Measurements from ENCODE around the gene RGL4. TPM values are rescaled to one million over a fixed set of nuclear protein-coding genes. Genes with fewer than 3 reads are reported as not detected.

Gene RGL4
- total and polyA plus RNA-seq, 4 donors = 0.33 to 4.2 (median 3.3) TPM

- Histone ChIP-seq H3K4me1 (ENCODE audit: control insufficient read depth, insufficient read depth, low read length) (no peaks in the 10 kb centered on the region), H3K27me3 (ENCODE audit: control insufficient read depth, insufficient read depth, low read length) (no peaks in the 10 kb centered on the region), H3K36me3 (ENCODE audit: control insufficient read depth, insufficient read depth, low read length) (peaks cover 48% of the 10 kb centered on the region), H3K27ac (ENCODE audit: low read depth, low read length) (no peak overlapping the region), H3K9me3 (ENCODE audit: control insufficient read depth, insufficient read depth, low read length) (no peaks in the 10 kb centered on the region), H3K4me3 (ENCODE audit: low read depth, low read length) (no peak overlapping the region)
- DNase-seq (ENCODE audit: low read depth in 4 of 6, low spot score in 6 of 6) = no peak
- 72% methylated on average over 6 of the region's 6 CpGs for WGBS (ENCODE audit: insufficient coverage)
Measured at GRCh38 chr22:23677701-23677995, 13.2 kb upstream of the RGL4 start.

- Histone ChIP-seq H3K27me3 (ENCODE audit: control insufficient read depth, insufficient read depth, low read length) (no peaks in the 10 kb centered on the region), H3K9me3 (ENCODE audit: control insufficient read depth, insufficient read depth, low read length) (no peaks in the 10 kb centered on the region), H3K36me3 (ENCODE audit: control insufficient read depth, insufficient read depth, low read length) (peaks cover 53% of the 10 kb centered on the region), H3K27ac (ENCODE audit: low read depth, low read length) (no peak overlapping the region), H3K4me1 (ENCODE audit: control insufficient read depth, insufficient read depth, low read length) (peaks cover under 1% of the 10 kb centered on the region), H3K4me3 (ENCODE audit: low read depth, low read length) (no peak overlapping the region)
- DNase-seq (ENCODE audit: low read depth in 4 of 6, low spot score in 6 of 6) = no peak
- WGBS (ENCODE audit: insufficient coverage) = 84% methylated on average over 6 of the region's 6 CpGs
Measured at GRCh38 chr22:23678133-23678532, 12.7 kb upstream of the RGL4 start.

GRCh38 chr22:23681026-23681809, 9.6 kb upstream of the RGL4 start:
- Histone ChIP-seq H3K9me3 (ENCODE audit: control insufficient read depth, insufficient read depth, low read length) (no peaks in the 10 kb centered on the region), H3K4me3 (ENCODE audit: low read depth, low read length) (no peak overlapping the region), H3K27ac (ENCODE audit: low read depth, low read length) (no peak overlapping the region), H3K36me3 (ENCODE audit: control insufficient read depth, insufficient read depth, low read length) (peaks cover 39% of the 10 kb centered on the region), H3K4me1 (ENCODE audit: control insufficient read depth, insufficient read depth, low read length) (peaks cover 27% of the 10 kb centered on the region), H3K27me3 (ENCODE audit: control insufficient read depth, insufficient read depth, low read length) (no peaks in the 10 kb centered on the region)
- 75% methylated on average over 5 of the region's 5 CpGs for WGBS (ENCODE audit: insufficient coverage)
- DNase-seq (ENCODE audit: low read depth in 4 of 6, low spot score in 6 of 6) = no peak

- Histone ChIP-seq H3K36me3 (ENCODE audit: control insufficient read depth, insufficient read depth, low read length) (peaks cover 33% of the 10 kb centered on the region), H3K27me3 (ENCODE audit: control insufficient read depth, insufficient read depth, low read length) (no peaks in the 10 kb centered on the region), H3K27ac (ENCODE audit: low read depth, low read length) (no peak overlapping the region), H3K9me3 (ENCODE audit: control insufficient read depth, insufficient read depth, low read length) (no peaks in the 10 kb centered on the region), H3K4me1 (ENCODE audit: control insufficient read depth, insufficient read depth, low read length) (peaks cover 27% of the 10 kb centered on the region), H3K4me3 (ENCODE audit: low read depth, low read length) (no peak overlapping the region)
- 100% methylated on average over 1 of the region's 5 CpGs for WGBS (ENCODE audit: insufficient coverage)
- no peak for DNase-seq (ENCODE audit: low read depth in 4 of 6, low spot score in 6 of 6)
Measured at GRCh38 chr22:23682077-23682476, 8.7 kb upstream of the RGL4 start.

- Histone ChIP-seq H3K36me3 (ENCODE audit: control insufficient read depth, insufficient read depth, low read length) (peaks cover 27% of the 10 kb centered on the region), H3K4me1 (ENCODE audit: control insufficient read depth, insufficient read depth, low read length) (peaks cover 27% of the 10 kb centered on the region), H3K27me3 (ENCODE audit: control insufficient read depth, insufficient read depth, low read length) (no peaks in the 10 kb centered on the region), H3K9me3 (ENCODE audit: control insufficient read depth, insufficient read depth, low read length) (no peaks in the 10 kb centered on the region), H3K27ac (ENCODE audit: low read depth, low read length) (no peak overlapping the region), H3K4me3 (ENCODE audit: low read depth, low read length) (no peak overlapping the region)
- no peak for DNase-seq (ENCODE audit: low read depth in 4 of 6, low spot score in 6 of 6)
- 53% methylated on average over 4 of the region's 4 CpGs for WGBS (ENCODE audit: insufficient coverage)
Measured at GRCh38 chr22:23682827-23683355, 7.9 kb upstream of the RGL4 start.

- Histone ChIP-seq H3K27me3 (ENCODE audit: control insufficient read depth, insufficient read depth, low read length) (no peaks in the 10 kb centered on the region), H3K4me1 (ENCODE audit: control insufficient read depth, insufficient read depth, low read length) (peaks cover 27% of the 10 kb centered on the region), H3K27ac (ENCODE audit: low read depth, low read length) (no peak overlapping the region), H3K36me3 (ENCODE audit: control insufficient read depth, insufficient read depth, low read length) (peaks cover 31% of the 10 kb centered on the region), H3K4me3 (ENCODE audit: low read depth, low read length) (no peak overlapping the region), H3K9me3 (ENCODE audit: control insufficient read depth, insufficient read depth, low read length) (no peaks in the 10 kb centered on the region)
- 94% methylated on average over 7 of the region's 8 CpGs for WGBS (ENCODE audit: insufficient coverage)
- no peak for DNase-seq (ENCODE audit: low read depth in 4 of 6, low spot score in 6 of 6)
Measured at GRCh38 chr22:23683545-23683944, 7.3 kb upstream of the RGL4 start.

- H3K4me3 ChIP-seq (ENCODE audit: low read depth, low read length) = no peak overlapping the region
- WGBS (ENCODE audit: insufficient coverage) = 36% methylated on average over 4 of the region's 6 CpGs
- peak overlapping the region; percentile 25 for H3K27ac ChIP-seq (ENCODE audit: low read depth, low read length)
- DNase-seq (ENCODE audit: low read depth in 4 of 6, low spot score in 6 of 6) = peak; percentile 26 to 75 (median 46)
- no peaks in the 10 kb centered on the region for H3K27me3 ChIP-seq (ENCODE audit: control insufficient read depth, insufficient read depth, low read length)
- no peaks in the 10 kb centered on the region for H3K9me3 ChIP-seq (ENCODE audit: control insufficient read depth, insufficient read depth, low read length)
- H3K36me3 ChIP-seq (ENCODE audit: control insufficient read depth, insufficient read depth, low read length) = peaks cover 33% of the 10 kb centered on the region
- peaks cover 27% of the 10 kb centered on the region for H3K4me1 ChIP-seq (ENCODE audit: control insufficient read depth, insufficient read depth, low read length)
Measured at GRCh38 chr22:23684026-23684425, 6.8 kb upstream of the RGL4 start.

GRCh38 chr22:23684561-23685031, 6.2 kb upstream of the RGL4 start:
- peak in 4 of 6 donors; percentile 2 to 53 (median 21) for DNase-seq (ENCODE audit: low read depth in 4 of 6, low spot score in 6 of 6)
- WGBS (ENCODE audit: insufficient coverage) = 69% methylated on average over 8 of the region's 8 CpGs

GRCh38 chr22:23685205-23685784, 5.5 kb upstream of the RGL4 start:
- Histone ChIP-seq H3K9me3 (ENCODE audit: control insufficient read depth, insufficient read depth, low read length) (no peaks in the 10 kb centered on the region), H3K27me3 (ENCODE audit: control insufficient read depth, insufficient read depth, low read length) (no peaks in the 10 kb centered on the region), H3K27ac (ENCODE audit: low read depth, low read length) (no peak overlapping the region), H3K36me3 (ENCODE audit: control insufficient read depth, insufficient read depth, low read length) (peaks cover 38% of the 10 kb centered on the region), H3K4me1 (ENCODE audit: control insufficient read depth, insufficient read depth, low read length) (peaks cover 27% of the 10 kb centered on the region), H3K4me3 (ENCODE audit: low read depth, low read length) (no peak overlapping the region)
- DNase-seq (ENCODE audit: low read depth in 4 of 6, low spot score in 6 of 6) = peak in 1 of 6 donors; percentile 7
- 100% methylated on average over 3 of the region's 5 CpGs for WGBS (ENCODE audit: insufficient coverage)

More at GRCh38 chr22:23684561-23685031, 6.2 kb upstream of the RGL4 start:
- Histone ChIP-seq H3K9me3 (ENCODE audit: control insufficient read depth, insufficient read depth, low read length) (no peaks in the 10 kb centered on the region), H3K36me3 (ENCODE audit: control insufficient read depth, insufficient read depth, low read length) (peaks cover 33% of the 10 kb centered on the region), H3K27me3 (ENCODE audit: control insufficient read depth, insufficient read depth, low read length) (no peaks in the 10 kb centered on the region), H3K4me1 (ENCODE audit: control insufficient read depth, insufficient read depth, low read length) (peaks cover 27% of the 10 kb centered on the region), H3K27ac (ENCODE audit: low read depth, low read length) (peak overlapping the region; percentile 25), H3K4me3 (ENCODE audit: low read depth, low read length) (no peak overlapping the region)

Measured in spinal cord (tissue), 10 donors.